GM12891 (cell line): ENCODE measurements around the gene TCERG1L.

ENCODE experiments used
- POLR2A ChIP-seq: IDR thresholded peaks from 2 replicates; pipeline ENCODE4 v1.6.1; 2011; ENCODE audit warnings: low read depth, low read length, control low read depth
- POLR2AphosphoS5 ChIP-seq: IDR thresholded peaks from 2 replicates; pipeline ENCODE4 v1.6.1; 2011; ENCODE audit warnings: low read depth, low read length, control low read depth
- TAF1 ChIP-seq: IDR thresholded peaks from 2 replicates; pipeline ENCODE4 v1.6.1; 2011; ENCODE audit warnings: low read depth, low read length, control low read depth

GRCh38 chr10:131184503-131184902 is 127.0 kb downstream of the TCERG1L start:
- TF ChIP-seq POLR2AphosphoS5 = no peak
- TF ChIP-seq POLR2A = no peak
- TF ChIP-seq TAF1 = no peak
